Skin of body (tissue), 2 donors: Measurements from ENCODE around the gene TUB. TPM values are rescaled to one million over a fixed set of nuclear protein-coding genes. Genes with fewer than 3 reads are reported as not detected.

ENCODE experiments used
- DNase-seq: peaks from one replicate; lab custom pipeline; 2025; lab: John Stamatoyannopoulos, UW
- total RNA-seq: library from RNA; depleted of rRNA; stranded (reverse); fragments of >200 nt; gene quantifications from one replicate; pipeline ENCODE4 v1.2.3, GENCODE V29; 2014

The TUB gene
- total RNA-seq, 1 donor from 2014 or later: 20.2 TPM

GRCh38 chr11:8105133-8105532 lies 24.1 kb downstream of the TUB start:
- DNase-seq: no peak

- DNase-seq: no peak
Observed at GRCh38 chr11:8105666-8106065, 24.7 kb downstream of the TUB start.

GRCh38 chr11:8106679-8107078 lies 25.7 kb downstream of the TUB start:
- DNase-seq: no peak

GRCh38 chr11:8107642-8108041 lies 26.6 kb downstream of the TUB start:
- no peak for DNase-seq

GRCh38 chr11:8108421-8108820 lies 27.4 kb downstream of the TUB start:
- no peak for DNase-seq

- no peak for DNase-seq
Observed at GRCh38 chr11:8109675-8110074, 28.7 kb downstream of the TUB start.

- DNase-seq: no peak
Observed at GRCh38 chr11:8110396-8110795, 29.4 kb downstream of the TUB start.

GRCh38 chr11:8111636-8112035 lies 30.6 kb downstream of the TUB start:
- no peak for DNase-seq

- DNase-seq: no peak
Observed at GRCh38 chr11:8122173-8122764, 41.3 kb downstream of the TUB start.

- DNase-seq: no peak
Observed at GRCh38 chr11:8126649-8127289, 45.8 kb downstream of the TUB start.

- no peak for DNase-seq
Observed at GRCh38 chr11:8127447-8127846, 46.4 kb downstream of the TUB start.

- DNase-seq: no peak
Observed at GRCh38 chr11:8138526-8138925, 57.5 kb downstream of the TUB start.

- no peak for DNase-seq
Observed at GRCh38 chr11:8149726-8150125, 68.7 kb downstream of the TUB start.

Other genes with a start within 250 kb of the TUB start
- gene OR10A6, start 149.9 kb upstream of the TUB start, total RNA-seq: not detected
- not detected for gene OR10A3, start 139.5 kb upstream of the TUB start, total RNA-seq
- 5.0 TPM for gene NLRP10, start 115.8 kb upstream of the TUB start, total RNA-seq
- gene EIF3F, start 93.9 kb upstream of the TUB start, total RNA-seq: 122 TPM
- 9.5 TPM for gene RIC3, start 87.8 kb downstream of the TUB start, total RNA-seq
- gene LMO1, start 182.7 kb downstream of the TUB start, total RNA-seq: 3.6 TPM